T-cell (primary cell): ENCODE results near the gene DYNC1H1. TPM values are rescaled to one million over a fixed set of nuclear protein-coding genes. Genes with fewer than 3 reads are reported as not detected.

Experiments used
- ATAC-seq, 4 experiments: fragments of 200-7000 bp in 3 of 4; fragments of 150-1000 bp in 1 of 4; cut with Tn5 transposase; replicated peaks in 1 of 4; 1 replicate in 3 of 4; 2 replicates in 1 of 4; pipeline ENCODE4 v1.10.0; 2021; ENCODE audit warnings: moderate library complexity in 3 of 4, mild to moderate bottlenecking in 2 of 4, moderate number of reproducible peaks in 1 of 4
- CTCF ChIA-PET, 2 donors: fragments of 300-600 bp; sonication (Branson Sonifier 250); formaldehyde crosslinking; loops; one replicate each; lab custom pipeline; 2022; ENCODE audit warnings: antibody characterized with exemption in 2 of 2; lab: Charles Lee
- POLR2A ChIA-PET, 2 donors: fragments of 300-600 bp; sonication (Branson Sonifier 250); formaldehyde crosslinking; loops; one replicate each; lab custom pipeline; 2022; ENCODE audit warnings: antibody characterized with exemption in 2 of 2; lab: Charles Lee
- DNase-seq, 35 experiments: peaks; one replicate each; pipeline versions ENCODE4 v3.0.0 to v3.0.0-alpha.2; 2013 to 2023
- H3K27ac ChIP-seq: one replicate; pipeline ENCODE4 v1.5.1; 2013; ENCODE audit warnings: low read length
- H3K27me3 ChIP-seq, 2 experiments: replicated peaks in 1 of 2; 1 replicate in 1 of 2; 2 replicates in 1 of 2; pipeline versions ENCODE4 v1.6.1 to v1.7.0; 2013; ENCODE audit warnings: low read length in 1 of 2, mixed read lengths in 1 of 2; ENCODE audit not compliant: control insufficient read depth in 2 of 2, insufficient read depth in 2 of 2; ENCODE audit errors: extremely low read depth in 1 of 2
- H3K36me3 ChIP-seq, 2 donors: 1 replicate in 1 of 2; 2 replicates in 1 of 2; pipeline versions ENCODE4 v1.6.1 to v1.7.0; 2013; ENCODE audit warnings: low read length in 1 of 2; ENCODE audit not compliant: control insufficient read depth in 2 of 2, insufficient read depth in 1 of 2; ENCODE audit errors: extremely low read depth in 1 of 2
- H3K4me1 ChIP-seq, 2 experiments: 1 replicate in 1 of 2; 2 replicates in 1 of 2; pipeline versions ENCODE4 v1.6.1 to v1.7.0; 2013; ENCODE audit warnings: low read length in 2 of 2, mixed read lengths in 1 of 2; ENCODE audit not compliant: insufficient read depth in 2 of 2, control insufficient read depth in 1 of 2; ENCODE audit errors: extremely low read depth in 1 of 2
- H3K4me3 ChIP-seq, 2 donors: 1 replicate in 1 of 2; 2 replicates in 1 of 2; pipeline versions ENCODE4 v1.5.1 to v1.7.0; 2013; ENCODE audit warnings: mild to moderate bottlenecking in 2 of 2, low read length in 1 of 2, moderate library complexity in 1 of 2; ENCODE audit not compliant: control insufficient read depth in 1 of 2; ENCODE audit errors: extremely low read depth in 1 of 2
- H3K9me3 ChIP-seq: 2 replicates; pipeline ENCODE4 v1.7.0; 2013
- H3K27ac Mint-ChIP-seq, 2 donors: one replicate each; pipeline ENCODE4 v1.8.0; 2020 to 2021; ENCODE audit warnings: mild to moderate bottlenecking in 2 of 2, mixed read lengths in 2 of 2
- H3K27me3 Mint-ChIP-seq, 2 donors: one replicate each; pipeline ENCODE4 v1.8.0; 2021 to 2022; ENCODE audit warnings: mixed read lengths in 2 of 2
- H3K36me3 Mint-ChIP-seq: one replicate; pipeline ENCODE4 v1.8.0; 2021; ENCODE audit warnings: mixed read lengths
- H3K4me1 Mint-ChIP-seq, 3 donors: one replicate each; pipeline ENCODE4 v1.8.0; 2020 to 2022; ENCODE audit warnings: mixed read lengths in 3 of 3, mild to moderate bottlenecking in 1 of 3
- H3K4me3 Mint-ChIP-seq, 3 donors: one replicate each; pipeline ENCODE4 v1.8.0; 2020 to 2022; ENCODE audit warnings: mild to moderate bottlenecking in 3 of 3, mixed read lengths in 3 of 3, moderate library complexity in 3 of 3
- H3K9me3 Mint-ChIP-seq, 3 donors: one replicate each; pipeline ENCODE4 v1.8.0; 2020 to 2022; ENCODE audit warnings: mixed read lengths in 3 of 3
- WGBS: methylation state at CpG from one replicate; pipeline ENCODE4 v1.1.5; 2013; ENCODE audit warnings: missing lambda C conversion rate; ENCODE audit not compliant: insufficient coverage; 5-methylcytosine and 5-hydroxymethylcytosine counted together
- total RNA-seq, 35 experiments: library from RNA in 6 of 35; stranded (reverse) in 6 of 35; fragments of 120-200 nt in 1 of 35; gene quantifications; one replicate each; pipeline versions ENCODE4 v1.2.1 to v1.2.4 and lab custom pipeline; 2013 to 2026

The DYNC1H1 gene
- total RNA-seq, 5 donors from 2014 or later (not counting 1 experiment from before 2014, with no cell fraction given): 271 to 310 (median 279) TPM

DNA sequence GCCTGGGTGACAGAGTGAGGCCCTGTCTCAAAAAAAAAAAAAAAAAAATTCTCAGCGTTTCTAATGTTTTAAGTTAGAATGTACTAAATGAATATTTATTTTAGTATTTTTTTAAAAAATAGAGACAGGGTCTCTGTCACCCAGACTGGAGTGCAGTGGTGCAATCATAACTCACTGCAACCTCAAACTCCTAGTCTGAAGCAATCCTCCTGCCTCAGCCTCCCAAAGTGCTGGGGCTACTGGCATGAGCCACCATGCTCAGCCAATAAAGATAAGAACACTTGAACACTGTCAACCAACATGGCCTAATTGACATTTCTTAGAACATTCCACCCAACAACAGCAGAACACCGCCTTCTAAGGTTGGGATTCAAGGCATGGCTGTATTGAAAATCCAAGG, 5.1 kb upstream of the DYNC1H1 start:
- Mint-ChIP-seq H3K27ac (no peak overlapping the region), H3K36me3 (no peaks in the 10 kb centered on the region), H3K9me3 (no peaks in the 10 kb centered on the region), H3K27me3 (no peaks in the 10 kb centered on the region), H3K4me3 (no peak overlapping the region), H3K4me1 (peaks cover 18 to 22% (median 19%) of the 10 kb centered on the region in 3 donors)
- ATAC-seq: no peak
- Histone ChIP-seq H3K4me1 (peaks cover 0 to 16% of the 10 kb centered on the region in 2 experiments), H3K27me3 (peaks cover 0 to 9% of the 10 kb centered on the region in 2 experiments), H3K9me3 (no peaks in the 10 kb centered on the region), H3K27ac (no peak overlapping the region), H3K4me3 (no peak overlapping the region), H3K36me3 (no peaks in the 10 kb centered on the region)
- POLR2A ChIA-PET: interaction anchor here in 1 of 2 donors (0.6 kb wide), 1 partner anchor 150 kb away, joined by 10 read pairs; no protein-coding TSS in a partner anchor
- DNase-seq: no peak
- CTCF ChIA-PET: interaction anchor here in 1 of 2 donors (0.6 kb wide), 1 partner anchor 97 kb away, joined by 5 read pairs; no protein-coding TSS in a partner anchor
- WGBS: no CpG with 5 or more reads among the region's 2 CpGs

- CTCF ChIA-PET: interaction anchor here (0.6 to 1.0 kb wide), 5 partner anchors 11 to 555 kb away, joined by 3 to 5 read pairs (median 4); no protein-coding TSS in a partner anchor
- Mint-ChIP-seq H3K4me3 (no peak overlapping the region), H3K27me3 (no peaks in the 10 kb centered on the region), H3K27ac (no peak overlapping the region), H3K4me1 (peaks cover 19 to 22% (median 19%) of the 10 kb centered on the region in 3 donors), H3K9me3 (no peaks in the 10 kb centered on the region), H3K36me3 (no peaks in the 10 kb centered on the region)
- DNase-seq: peak in 4 of 35 experiments; percentile 23 to 59 (median 26)
- H3K4me1 ChIP-seq: peaks cover 0 to 16% of the 10 kb centered on the region in 2 experiments
- WGBS: 65% methylated on average over 8 of the region's 13 CpGs
- H3K9me3 ChIP-seq: no peaks in the 10 kb centered on the region
- no peak overlapping the region for H3K4me3 ChIP-seq
- peaks cover 0 to 9% of the 10 kb centered on the region in 2 experiments for H3K27me3 ChIP-seq
- no peak overlapping the region for H3K27ac ChIP-seq
- no peaks in the 10 kb centered on the region for H3K36me3 ChIP-seq
- no peak for ATAC-seq
- POLR2A ChIA-PET: no interaction called here
These were observed 4.1 kb upstream of the DYNC1H1 start for GRCh38 chr14:101960225-101960624.

GRCh38 chr14:101961011-101961721, 3.2 kb upstream of the DYNC1H1 start:
- CTCF ChIA-PET: interaction anchor here (1.0 to 1.2 kb wide), 2 partner anchors 12 to 254 kb away, joined by 4 read pairs; no protein-coding TSS in a partner anchor
- peak in 3 of 4 experiments; percentile 16 to 24 (median 19) for ATAC-seq
- 13% methylated on average over 12 of the region's 19 CpGs for WGBS

DNA sequence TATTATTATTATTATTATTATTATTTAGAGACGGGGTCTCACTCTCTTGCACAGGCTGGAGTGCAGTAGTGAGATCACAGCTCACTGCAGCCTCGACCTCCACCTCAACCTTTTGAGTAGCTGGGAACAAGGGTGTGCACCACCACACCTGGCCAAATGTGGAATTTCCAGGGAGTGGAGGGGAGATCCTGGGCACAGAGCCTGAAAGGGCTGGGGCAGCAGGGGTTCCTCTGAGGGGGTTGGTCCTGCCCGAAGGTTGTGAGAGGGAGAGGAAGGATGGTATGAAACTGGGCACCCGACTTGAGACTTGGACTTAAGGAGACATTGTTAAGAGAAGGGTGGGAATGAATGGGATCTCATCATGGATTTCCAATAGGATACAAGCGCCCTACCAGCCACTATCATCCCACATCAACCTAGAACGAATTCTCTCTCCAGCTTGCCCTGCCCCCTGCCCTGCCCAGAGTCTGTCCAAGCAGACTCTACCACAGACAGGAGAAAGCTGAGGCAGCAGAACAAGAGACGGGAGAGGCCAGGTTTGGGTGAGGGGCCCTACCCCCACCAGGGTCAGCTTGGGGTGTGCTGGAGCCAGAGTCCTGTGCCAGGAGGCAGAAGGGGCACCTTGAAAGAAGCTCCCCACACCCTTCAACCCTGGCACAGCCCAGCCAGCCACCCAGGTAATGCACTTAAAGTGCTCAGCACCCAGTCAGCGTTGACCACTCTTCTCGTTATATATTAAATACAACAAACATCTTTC, 2.4 kb upstream of the DYNC1H1 start:
- Histone ChIP-seq H3K4me3 (no peak overlapping the region), H3K27me3 (peaks cover 0 to 9% of the 10 kb centered on the region in 2 experiments), H3K4me1 (peaks cover 6 to 24% of the 10 kb centered on the region in 2 experiments), H3K36me3 (no peaks in the 10 kb centered on the region), H3K27ac (no peak overlapping the region), H3K9me3 (no peaks in the 10 kb centered on the region)
- no peak for ATAC-seq
- POLR2A ChIA-PET: interaction anchor here (0.6 to 1.2 kb wide), 2 partner anchors 11 to 14 kb away, joined by 3 to 7 read pairs; no protein-coding TSS in a partner anchor
- H3K4me1 Mint-ChIP-seq: peaks cover 32 to 35% (median 32%) of the 10 kb centered on the region in 3 donors
- no peaks in the 10 kb centered on the region for H3K27me3 Mint-ChIP-seq
- CTCF ChIA-PET: interaction anchor here in 1 of 2 donors (1.2 kb wide), 1 partner anchor 254 kb away, joined by 4 read pairs; no protein-coding TSS in a partner anchor
- DNase-seq: no peak
- no peak overlapping the region for H3K27ac Mint-ChIP-seq
- no peaks in the 10 kb centered on the region for H3K9me3 Mint-ChIP-seq
- no peak overlapping the region for H3K4me3 Mint-ChIP-seq
- H3K36me3 Mint-ChIP-seq: no peaks in the 10 kb centered on the region
- 91% methylated on average over 6 of the region's 9 CpGs for WGBS

More at GRCh38 chr14:101961011-101961721, 3.2 kb upstream of the DYNC1H1 start:
- peak; percentile 43 to 90 (median 69) for DNase-seq
- no peaks in the 10 kb centered on the region for H3K27me3 Mint-ChIP-seq
- H3K4me3 Mint-ChIP-seq: no peak overlapping the region
- Histone ChIP-seq H3K4me3 (no peak overlapping the region), H3K36me3 (no peaks in the 10 kb centered on the region), H3K27ac (no peak overlapping the region), H3K9me3 (no peaks in the 10 kb centered on the region), H3K4me1 (peaks cover 6 to 24% of the 10 kb centered on the region in 2 experiments), H3K27me3 (peaks cover 0 to 9% of the 10 kb centered on the region in 2 experiments)
- POLR2A ChIA-PET: interaction anchor here in 1 of 2 donors (1.2 kb wide), 1 partner anchor 13 kb away, joined by 3 read pairs; no protein-coding TSS in a partner anchor
- H3K27ac Mint-ChIP-seq: peak overlapping the region in 1 of 2 donors; percentile 50
- H3K9me3 Mint-ChIP-seq: no peaks in the 10 kb centered on the region
- H3K36me3 Mint-ChIP-seq: no peaks in the 10 kb centered on the region
- peaks cover 27 to 30% (median 27%) of the 10 kb centered on the region in 3 donors for H3K4me1 Mint-ChIP-seq

GRCh38 chr14:101962503-101962874, 1.9 kb upstream of the DYNC1H1 start:
- no peak for ATAC-seq
- ChIA-PET CTCF (interaction anchor here in 1 of 2 donors (0.7 kb wide), 1 partner anchor 807 kb away, joined by 10 read pairs; no protein-coding TSS in a partner anchor), POLR2A (no interaction called here)
- H3K4me1 ChIP-seq: peaks cover 6 to 24% of the 10 kb centered on the region in 2 experiments
- H3K27ac ChIP-seq: no peak overlapping the region
- H3K4me3 ChIP-seq: no peak overlapping the region
- Mint-ChIP-seq H3K4me1 (peaks cover 36 to 38% (median 36%) of the 10 kb centered on the region in 3 donors), H3K27me3 (no peaks in the 10 kb centered on the region), H3K36me3 (no peaks in the 10 kb centered on the region), H3K9me3 (no peaks in the 10 kb centered on the region), H3K27ac (no peak overlapping the region), H3K4me3 (no peak overlapping the region)
- peaks cover 0 to 2% of the 10 kb centered on the region in 2 donors for H3K36me3 ChIP-seq
- WGBS: 100% methylated on average over 4 of the region's 5 CpGs
- H3K27me3 ChIP-seq: peaks cover 0 to 9% of the 10 kb centered on the region in 2 experiments
- no peaks in the 10 kb centered on the region for H3K9me3 ChIP-seq
- no peak for DNase-seq

DNA sequence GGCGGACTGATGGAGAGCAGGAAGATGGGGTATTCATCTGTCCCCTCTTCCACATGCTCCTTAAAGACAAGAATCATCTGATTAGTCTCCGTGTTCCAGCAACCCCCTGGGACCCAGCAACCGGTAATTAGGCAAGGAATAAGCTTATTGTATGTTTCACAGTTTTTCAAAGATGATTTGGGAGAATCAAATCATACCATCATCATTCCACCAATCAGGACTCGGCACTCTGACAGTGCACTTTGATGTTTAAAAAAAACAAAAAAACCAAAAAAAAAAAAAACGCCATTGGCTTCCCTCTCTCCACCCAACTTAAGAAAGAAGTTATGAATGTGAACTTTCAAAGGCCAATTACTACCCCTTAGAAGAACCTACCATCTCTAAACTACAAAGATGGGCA, 1.3 kb upstream of the DYNC1H1 start:
- Mint-ChIP-seq H3K4me1 (peaks cover 42 to 43% (median 42%) of the 10 kb centered on the region in 3 donors), H3K9me3 (no peaks in the 10 kb centered on the region), H3K4me3 (no peak overlapping the region), H3K36me3 (peaks cover 3% of the 10 kb centered on the region), H3K27ac (no peak overlapping the region), H3K27me3 (no peaks in the 10 kb centered on the region)
- Histone ChIP-seq H3K9me3 (no peaks in the 10 kb centered on the region), H3K4me3 (no peak overlapping the region), H3K36me3 (peaks cover 0 to 4% of the 10 kb centered on the region in 2 donors), H3K27me3 (peaks cover 0 to 9% of the 10 kb centered on the region in 2 experiments), H3K4me1 (peaks cover 6 to 25% of the 10 kb centered on the region in 2 experiments), H3K27ac (no peak overlapping the region)
- ATAC-seq: no peak
- ChIA-PET CTCF (interaction anchor here (0.6 to 1.0 kb wide), 4 partner anchors 100 to 807 kb away, joined by 4 to 10 read pairs (median 5); no protein-coding TSS in a partner anchor), POLR2A (no interaction called here)
- DNase-seq: no peak
- no CpG with 5 or more reads among the region's 5 CpGs for WGBS
